ENCODE results near the gene MARS1. TPM values are rescaled to one million over a fixed set of nuclear protein-coding genes. Genes with fewer than 3 reads are reported as not detected.
"Not testable (repeated sequence)": the region's sequence is repeated elsewhere in the genome, so short reads cannot be mapped to it uniquely, and the experiment has no call there.

MARS1 gene
- total RNA-seq, 1 donor from 2014 or later, result 82.3 TPM

GRCh38 chr12:57488402-57489156 lies 711 bp downstream of the MARS1 start:
- DNase-seq (ENCODE audit: low spot score in 2 of 2), result no peak
- FAIRE-seq, result no peak

GRCh38 chr12:57489157-57489641 lies 1.3 kb downstream of the MARS1 start:
- FAIRE-seq, result no peak
- no peak for DNase-seq (ENCODE audit: low spot score in 2 of 2)

DNA sequence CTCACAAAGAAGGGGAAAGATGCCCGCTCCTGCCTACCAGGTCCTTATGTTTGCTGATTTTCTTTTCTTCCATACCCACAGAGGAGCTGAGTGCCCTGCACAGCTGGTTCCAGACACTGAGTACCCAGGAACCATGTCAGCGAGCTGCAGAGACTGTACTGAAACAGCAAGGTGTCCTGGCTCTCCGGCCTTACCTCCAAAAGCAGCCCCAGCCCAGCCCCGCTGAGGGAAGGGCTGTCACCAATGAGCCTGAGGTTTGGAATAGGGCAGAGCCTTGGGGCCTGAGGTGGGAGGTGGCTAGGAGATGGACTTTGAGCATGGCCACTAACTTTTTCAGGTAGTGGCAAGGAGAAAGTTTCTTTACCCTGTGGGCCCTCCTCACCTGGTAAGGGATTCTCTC lies 2.3 kb downstream of the MARS1 start:
- FAIRE-seq, result no peak
- no peak for DNase-seq (ENCODE audit: low spot score in 2 of 2)

DNA sequence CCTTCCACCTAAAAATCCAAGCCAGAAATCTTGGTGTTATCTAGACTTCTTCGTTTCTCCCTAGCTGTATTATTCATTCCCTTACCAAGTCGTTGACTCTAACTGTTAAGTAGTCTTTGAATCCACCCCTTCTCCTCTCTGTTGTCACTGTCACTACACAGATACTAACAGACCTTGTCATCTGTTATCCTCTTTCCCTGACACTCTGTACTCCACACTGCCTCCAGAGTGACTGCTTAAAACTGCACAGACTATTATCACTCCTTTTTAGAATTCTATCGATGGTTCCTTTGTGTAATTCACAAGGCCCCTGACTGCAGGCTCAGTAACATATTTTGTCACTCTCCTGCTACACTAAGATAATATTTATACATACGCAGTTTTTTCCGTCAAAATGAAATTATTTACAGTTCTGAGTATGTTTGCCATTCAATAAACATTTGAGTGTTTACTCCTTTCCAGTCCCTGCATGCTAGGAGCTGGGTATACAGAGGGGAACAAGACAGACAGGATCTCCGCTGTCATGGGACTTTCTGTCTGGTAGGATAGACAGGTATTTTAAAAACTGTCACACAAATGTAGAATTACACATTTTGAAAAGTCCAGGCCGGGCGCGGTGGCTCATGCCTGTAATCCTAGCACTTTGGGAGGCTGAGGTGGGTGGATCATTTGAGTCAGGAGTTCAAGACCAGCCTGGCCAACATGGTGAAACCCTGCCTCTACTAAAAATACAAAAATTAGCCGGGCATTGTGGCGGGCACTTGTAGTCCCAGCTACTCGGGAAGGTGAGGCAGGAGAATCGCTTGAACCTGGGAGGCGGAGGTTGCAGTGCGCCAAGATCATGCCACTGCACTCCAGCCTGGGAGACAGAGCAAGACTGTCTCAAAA lies 3.8 kb downstream of the MARS1 start:
- FAIRE-seq, result no peak
- DNase-seq (ENCODE audit: low spot score in 2 of 2), result no peak

DNA sequence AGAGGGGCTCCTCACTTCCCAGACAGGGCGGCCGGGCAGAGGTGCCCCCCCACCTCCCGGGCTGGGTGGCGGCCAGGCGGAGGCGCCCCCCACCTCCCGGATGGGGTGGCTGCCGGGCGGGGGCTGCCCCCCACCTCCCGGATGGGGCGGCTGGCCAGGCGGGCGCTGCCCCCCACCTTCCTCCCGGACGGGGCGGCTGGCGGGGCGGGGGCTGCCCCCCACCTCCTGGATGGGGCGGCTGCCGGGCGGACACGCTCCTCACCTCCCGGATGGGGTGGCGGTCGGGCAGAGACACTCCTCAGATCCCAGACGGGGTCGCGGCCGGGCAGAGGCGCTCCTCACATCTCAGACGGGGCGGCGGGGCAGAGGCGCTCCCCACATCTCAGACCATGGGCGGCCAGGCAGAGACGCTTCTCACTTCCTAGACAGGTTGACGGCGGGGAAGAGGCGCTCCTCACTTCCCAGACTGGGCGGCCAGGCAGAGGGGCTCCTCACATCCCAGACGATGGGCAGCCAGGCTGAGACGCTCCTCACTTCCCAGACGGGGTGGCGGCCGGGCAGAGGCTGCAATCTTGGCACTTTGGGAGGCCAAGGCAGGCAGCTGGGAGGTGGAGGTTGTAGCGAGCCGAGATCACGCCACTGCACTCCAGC lies 7.3 kb downstream of the MARS1 start:
- not testable (repeated sequence) for FAIRE-seq

DNA sequence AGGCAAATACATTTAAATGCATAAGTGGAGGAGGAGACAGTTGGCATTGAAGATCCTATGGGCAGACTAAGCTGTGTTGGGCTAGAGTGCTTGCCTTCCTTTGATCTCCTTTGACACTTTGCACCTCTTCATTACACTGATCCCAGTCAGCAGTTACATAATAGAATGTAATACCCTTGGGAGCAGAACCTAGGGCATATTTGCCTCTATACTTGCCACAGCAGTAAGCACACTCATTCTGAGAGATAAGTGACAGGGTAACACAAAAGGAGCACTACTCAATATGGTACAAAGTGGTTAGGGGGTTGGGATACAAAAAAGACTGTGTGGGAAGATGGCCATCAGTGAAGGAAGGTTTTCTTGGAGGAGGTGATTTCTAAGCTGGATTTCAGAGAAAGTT lies 9.0 kb downstream of the MARS1 start:
- DNase-seq (ENCODE audit: low spot score in 2 of 2) (no peak), FAIRE-seq (no peak)

More for the DNA sequence above, 7.3 kb downstream of the MARS1 start:
- DNase-seq (ENCODE audit: low spot score in 2 of 2), result not testable (repeated sequence)

- no peak for FAIRE-seq
- DNase-seq (ENCODE audit: low spot score in 2 of 2), result no peak
Observed at GRCh38 chr12:57497223-57498131, 9.6 kb downstream of the MARS1 start.

DNA sequence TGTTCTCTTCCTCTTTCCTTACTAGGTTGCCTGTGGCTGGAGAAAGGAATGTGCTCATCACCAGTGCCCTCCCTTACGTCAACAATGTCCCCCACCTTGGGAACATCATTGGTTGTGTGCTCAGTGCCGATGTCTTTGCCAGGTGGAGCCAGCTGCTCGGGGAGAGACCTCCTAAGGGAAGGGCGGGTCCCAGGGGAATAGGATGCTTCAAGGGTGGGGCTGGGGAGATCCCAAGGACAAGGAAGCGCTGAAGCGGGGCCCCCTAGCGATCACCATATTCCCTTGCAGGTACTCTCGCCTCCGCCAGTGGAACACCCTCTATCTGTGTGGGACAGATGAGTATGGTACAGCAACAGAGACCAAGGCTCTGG lies 10.2 kb downstream of the MARS1 start:
- FAIRE-seq (no peak), DNase-seq (ENCODE audit: low spot score in 2 of 2) (no peak)

DNA sequence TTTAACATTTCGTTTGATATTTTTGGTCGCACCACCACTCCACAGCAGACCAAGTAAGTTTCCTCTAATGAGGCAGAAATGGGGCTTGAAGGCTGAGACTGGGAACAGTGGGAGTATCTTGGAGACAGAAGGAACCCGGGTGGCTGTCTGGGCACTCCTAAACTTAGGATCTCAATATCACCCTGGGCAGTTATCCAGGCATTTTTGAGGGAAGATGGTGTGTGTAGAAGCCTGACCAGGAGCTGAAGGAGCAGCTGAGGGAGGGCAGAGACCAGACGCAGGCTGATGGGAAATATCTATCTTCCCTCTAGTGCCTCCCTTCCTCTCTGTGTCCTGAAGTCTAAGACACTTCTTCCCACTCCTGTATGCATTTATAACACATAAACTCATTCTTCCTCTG lies 10.7 kb downstream of the MARS1 start:
- FAIRE-seq (no peak), DNase-seq (ENCODE audit: low spot score in 2 of 2) (no peak)

DNA sequence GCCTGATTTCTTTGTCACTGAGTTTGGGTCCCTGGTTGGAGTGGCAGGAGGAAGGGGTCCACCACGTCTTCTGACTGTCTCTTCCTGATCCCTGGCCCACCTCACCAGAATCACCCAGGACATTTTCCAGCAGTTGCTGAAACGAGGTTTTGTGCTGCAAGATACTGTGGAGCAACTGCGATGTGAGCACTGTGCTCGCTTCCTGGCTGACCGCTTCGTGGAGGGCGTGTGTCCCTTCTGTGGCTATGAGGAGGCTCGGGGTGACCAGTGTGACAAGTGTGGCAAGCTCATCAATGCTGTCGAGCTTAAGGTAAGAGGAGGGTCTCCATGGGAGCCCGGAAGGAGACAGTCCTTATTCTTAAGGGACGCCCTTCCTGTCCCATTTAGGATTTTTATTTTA lies 12.3 kb downstream of the MARS1 start:
- DNase-seq (ENCODE audit: low spot score in 2 of 2) (no peak), FAIRE-seq (no peak)

- not testable (repeated sequence) for FAIRE-seq; DNase-seq (ENCODE audit: low spot score in 2 of 2)
Observed at GRCh38 chr12:57502311-57502969, 14.6 kb downstream of the MARS1 start.

DNA sequence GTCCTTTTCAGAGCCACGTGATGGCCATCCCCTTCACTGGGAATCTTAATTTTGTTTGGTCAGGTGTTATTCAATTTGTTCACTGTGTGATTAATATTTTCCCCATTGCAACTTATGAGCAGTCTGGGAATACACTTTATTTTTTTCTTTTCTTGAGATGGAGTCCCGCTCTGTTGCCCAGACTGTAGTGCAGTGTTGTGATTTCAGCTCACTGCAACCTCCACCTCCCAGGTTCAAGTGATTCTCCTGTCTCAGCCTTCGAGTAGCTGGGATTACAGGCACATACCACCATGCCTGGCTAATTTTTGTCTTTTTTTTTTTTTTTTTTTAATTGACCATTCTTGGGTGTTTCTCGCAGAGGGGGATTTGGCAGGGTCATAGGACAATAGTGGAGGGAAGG lies 18.7 kb downstream of the MARS1 start:
- FAIRE-seq; DNase-seq (ENCODE audit: low spot score in 2 of 2): not testable (repeated sequence)

- not testable (repeated sequence) for DNase-seq (ENCODE audit: low spot score in 2 of 2); FAIRE-seq
Observed at GRCh38 chr12:57507796-57508195, 19.9 kb downstream of the MARS1 start.

DNA sequence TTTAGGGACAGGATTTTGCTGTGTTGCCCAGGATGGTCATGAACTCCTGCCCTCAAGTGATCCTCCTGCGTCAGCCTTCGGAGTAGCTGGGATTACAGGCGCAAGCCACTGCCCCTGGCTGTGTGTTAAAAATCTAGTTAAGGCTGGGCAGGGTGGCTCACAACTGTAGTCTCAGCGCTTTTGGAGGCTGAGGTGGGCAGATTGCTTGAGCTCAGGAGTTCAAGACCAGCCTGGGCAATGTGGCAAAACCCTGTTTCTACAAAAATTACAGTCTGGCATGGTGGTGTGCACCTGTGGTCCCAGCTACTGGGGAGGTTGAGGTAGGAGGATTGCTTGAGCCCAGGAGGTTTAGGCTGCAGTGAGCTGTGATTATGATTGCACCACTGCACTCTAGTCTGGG lies 23.3 kb downstream of the MARS1 start:
- FAIRE-seq (no peak), DNase-seq (ENCODE audit: low spot score in 2 of 2) (no peak)

DNA sequence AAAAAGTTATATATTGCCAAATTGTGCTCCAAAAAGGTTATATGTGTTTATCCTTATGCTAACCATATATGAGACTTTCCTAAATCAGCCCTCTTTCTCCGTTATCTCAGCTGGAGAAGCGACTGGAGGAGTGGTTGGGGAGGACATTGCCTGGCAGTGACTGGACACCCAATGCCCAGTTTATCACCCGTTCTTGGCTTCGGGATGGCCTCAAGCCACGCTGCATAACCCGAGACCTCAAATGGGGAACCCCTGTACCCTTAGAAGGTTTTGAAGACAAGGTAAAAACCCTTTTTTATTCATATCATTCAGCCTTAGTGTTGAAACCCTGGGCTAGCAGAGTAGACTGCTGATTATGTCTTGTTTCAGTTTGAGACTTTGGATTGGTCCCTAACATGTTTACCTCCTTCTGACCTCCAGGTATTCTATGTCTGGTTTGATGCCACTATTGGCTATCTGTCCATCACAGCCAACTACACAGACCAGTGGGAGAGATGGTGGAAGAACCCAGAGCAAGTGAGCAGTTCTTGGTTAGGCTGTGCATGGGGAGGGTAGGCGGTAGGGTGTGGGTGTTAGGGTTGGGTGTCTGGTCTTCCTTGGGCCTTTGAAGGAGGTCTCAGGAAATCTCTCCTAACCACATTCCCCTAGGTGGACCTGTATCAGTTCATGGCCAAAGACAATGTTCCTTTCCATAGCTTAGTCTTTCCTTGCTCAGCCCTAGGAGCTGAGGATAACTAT lies 23.9 kb downstream of the MARS1 start:
- DNase-seq (ENCODE audit: low spot score in 2 of 2) (no peak), FAIRE-seq (no peak)

DNA sequence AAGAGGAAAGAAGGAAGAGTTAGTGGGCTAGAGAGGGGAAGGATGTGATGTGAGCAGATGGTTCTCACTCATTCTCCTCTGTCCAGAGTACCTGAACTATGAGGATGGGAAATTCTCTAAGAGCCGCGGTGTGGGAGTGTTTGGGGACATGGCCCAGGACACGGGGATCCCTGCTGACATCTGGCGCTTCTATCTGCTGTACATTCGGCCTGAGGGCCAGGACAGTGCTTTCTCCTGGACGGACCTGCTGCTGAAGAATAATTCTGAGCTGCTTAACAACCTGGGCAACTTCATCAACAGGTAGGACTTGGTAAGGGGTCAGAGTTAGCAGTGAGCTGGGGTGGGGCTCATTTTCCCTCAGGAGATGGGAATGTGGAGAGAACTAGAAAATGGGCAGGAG lies 24.8 kb downstream of the MARS1 start:
- DNase-seq (ENCODE audit: low spot score in 2 of 2) (no peak), FAIRE-seq (no peak)

- FAIRE-seq, result no peak
- DNase-seq (ENCODE audit: low spot score in 2 of 2), result no peak
Observed at GRCh38 chr12:57513266-57513665, 25.4 kb downstream of the MARS1 start.

- not testable (repeated sequence) for FAIRE-seq; DNase-seq (ENCODE audit: low spot score in 2 of 2)
Observed at GRCh38 chr12:57513677-57514076, 25.8 kb downstream of the MARS1 start.

GRCh38 chr12:57514246-57514645 lies 26.4 kb downstream of the MARS1 start:
- DNase-seq (ENCODE audit: low spot score in 2 of 2); FAIRE-seq: not testable (repeated sequence)
